ENCODE measurements around the gene DUOXA1. TPM values are rescaled to one million over a fixed set of nuclear protein-coding genes. Genes with fewer than 3 reads are reported as not detected.
"Not testable (repeated sequence)": the region's sequence is repeated elsewhere in the genome, so short reads cannot be mapped to it uniquely, and the experiment has no call there.

DUOXA1 gene
- total RNA-seq, 1 donor = 0.36 TPM

DNA sequence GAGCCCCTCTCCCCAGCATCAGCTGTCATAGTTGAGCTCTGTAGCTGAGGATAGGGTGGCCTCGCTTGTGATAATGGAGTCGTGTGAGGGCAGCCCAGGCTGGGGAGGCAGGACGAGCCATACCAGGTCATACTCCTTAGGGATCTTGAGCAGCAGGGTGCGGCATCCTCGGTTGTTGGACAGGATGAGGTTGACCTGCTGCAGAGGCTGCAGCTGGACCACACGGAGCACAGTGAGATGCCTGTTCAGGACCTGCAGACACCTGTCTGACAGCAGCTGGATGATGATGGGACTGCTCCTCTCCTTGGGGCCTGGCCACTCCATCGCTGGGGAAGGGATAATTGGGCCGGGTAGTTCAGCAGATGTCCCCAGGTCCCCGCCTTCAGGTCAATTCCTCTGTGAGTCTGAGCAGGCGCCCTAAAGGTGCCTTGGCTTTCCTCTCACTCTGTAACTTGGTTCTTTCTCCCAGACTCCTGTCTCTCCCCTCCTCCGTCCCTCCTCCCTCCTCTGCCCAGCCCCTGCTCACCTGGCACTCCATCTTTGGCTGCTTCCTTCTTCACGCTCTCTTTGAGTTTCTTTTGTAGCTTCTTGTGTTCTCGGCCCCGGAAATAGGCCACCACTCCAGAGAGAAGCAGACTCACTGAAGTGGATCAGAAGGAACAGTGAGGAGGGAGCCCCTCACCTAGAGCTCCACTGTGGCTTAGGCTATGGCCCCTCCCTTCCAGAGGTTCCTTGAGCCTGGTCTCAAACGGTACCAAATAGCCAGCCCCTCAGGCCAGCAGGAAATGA, 23.5 kb downstream of the DUOXA1 start:
- Histone ChIP-seq H3K27ac (ENCODE audit: low read depth, low read length) (no peak overlapping the region), H3K27me3 (ENCODE audit: insufficient read depth, low read length) (peaks cover 43% of the 10 kb centered on the region), H2AFZ (ENCODE audit: low read length) (no peak overlapping the region), H3K4me3 (ENCODE audit: insufficient read depth, low read length) (no peak overlapping the region), H3K9me3 (ENCODE audit: low read depth, low read length) (no peaks in the 10 kb centered on the region), H3K4me2 (ENCODE audit: insufficient read depth, low read length) (no peak overlapping the region), H3K36me3 (ENCODE audit: insufficient read depth, low read length) (no peaks in the 10 kb centered on the region), H3K4me1 (ENCODE audit: insufficient read depth, low read length) (no peaks in the 10 kb centered on the region), H4K20me1 (ENCODE audit: insufficient read depth, low read length) (no peaks in the 10 kb centered on the region), H3K79me2 (ENCODE audit: insufficient read depth, low read length) (no peaks in the 10 kb centered on the region)
- peak; percentile 85 for DNase-seq (ENCODE audit: insufficient read length, low spot score, missing footprints)
- TF ChIP-seq, protein P1, sequence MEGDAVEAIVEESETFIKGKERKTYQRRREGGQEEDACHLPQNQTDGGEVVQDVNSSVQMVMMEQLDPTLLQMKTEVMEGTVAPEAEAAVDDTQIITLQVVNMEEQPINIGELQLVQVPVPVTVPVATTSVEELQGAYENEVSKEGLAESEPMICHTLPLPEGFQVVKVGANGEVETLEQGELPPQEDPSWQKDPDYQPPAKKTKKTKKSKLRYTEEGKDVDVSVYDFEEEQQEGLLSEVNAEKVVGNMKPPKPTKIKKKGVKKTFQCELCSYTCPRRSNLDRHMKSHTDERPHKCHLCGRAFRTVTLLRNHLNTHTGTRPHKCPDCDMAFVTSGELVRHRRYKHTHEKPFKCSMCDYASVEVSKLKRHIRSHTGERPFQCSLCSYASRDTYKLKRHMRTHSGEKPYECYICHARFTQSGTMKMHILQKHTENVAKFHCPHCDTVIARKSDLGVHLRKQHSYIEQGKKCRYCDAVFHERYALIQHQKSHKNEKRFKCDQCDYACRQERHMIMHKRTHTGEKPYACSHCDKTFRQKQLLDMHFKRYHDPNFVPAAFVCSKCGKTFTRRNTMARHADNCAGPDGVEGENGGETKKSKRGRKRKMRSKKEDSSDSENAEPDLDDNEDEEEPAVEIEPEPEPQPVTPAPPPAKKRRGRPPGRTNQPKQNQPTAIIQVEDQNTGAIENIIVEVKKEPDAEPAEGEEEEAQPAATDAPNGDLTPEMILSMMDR (IDR thresholded peaks at IDR 0.05; ENCODE audit: extremely low read depth, low read depth, low read length) = no peak

DNA sequence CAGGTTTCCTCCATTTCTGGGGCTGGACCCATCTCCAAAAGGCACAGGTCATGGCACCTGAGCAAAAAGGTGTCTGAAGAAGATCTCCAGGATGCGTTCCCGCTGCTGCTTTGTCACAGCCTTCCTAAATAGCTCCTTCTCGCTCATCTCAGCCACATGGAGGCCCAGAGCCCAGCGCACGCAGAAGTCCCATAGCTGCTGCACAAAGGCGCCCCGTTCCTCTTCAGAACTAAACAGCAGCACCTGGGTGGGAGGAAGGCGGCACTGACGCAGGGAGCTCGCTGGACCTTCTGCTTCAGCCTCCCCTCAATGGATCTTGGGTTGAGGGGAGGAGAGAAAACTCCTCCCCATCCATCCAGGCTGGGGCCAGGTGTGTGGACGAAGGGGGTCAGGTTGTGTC, 24.1 kb downstream of the DUOXA1 start:
- TF ChIP-seq, protein P1 (IDR thresholded peaks at IDR 0.05; ENCODE audit: extremely low read depth, low read depth, low read length) = no peak
- Histone ChIP-seq H2AFZ (ENCODE audit: low read length) (no peak overlapping the region), H3K4me1 (ENCODE audit: insufficient read depth, low read length) (no peaks in the 10 kb centered on the region), H3K27me3 (ENCODE audit: insufficient read depth, low read length) (peaks cover 41% of the 10 kb centered on the region), H3K9me3 (ENCODE audit: low read depth, low read length) (no peaks in the 10 kb centered on the region), H3K79me2 (ENCODE audit: insufficient read depth, low read length) (no peaks in the 10 kb centered on the region), H3K4me3 (ENCODE audit: insufficient read depth, low read length) (no peak overlapping the region), H3K36me3 (ENCODE audit: insufficient read depth, low read length) (no peaks in the 10 kb centered on the region), H4K20me1 (ENCODE audit: insufficient read depth, low read length) (no peaks in the 10 kb centered on the region), H3K27ac (ENCODE audit: low read depth, low read length) (no peak overlapping the region), H3K4me2 (ENCODE audit: insufficient read depth, low read length) (no peak overlapping the region)
- DNase-seq (ENCODE audit: insufficient read length, low spot score, missing footprints) = peak; percentile 39

DNA sequence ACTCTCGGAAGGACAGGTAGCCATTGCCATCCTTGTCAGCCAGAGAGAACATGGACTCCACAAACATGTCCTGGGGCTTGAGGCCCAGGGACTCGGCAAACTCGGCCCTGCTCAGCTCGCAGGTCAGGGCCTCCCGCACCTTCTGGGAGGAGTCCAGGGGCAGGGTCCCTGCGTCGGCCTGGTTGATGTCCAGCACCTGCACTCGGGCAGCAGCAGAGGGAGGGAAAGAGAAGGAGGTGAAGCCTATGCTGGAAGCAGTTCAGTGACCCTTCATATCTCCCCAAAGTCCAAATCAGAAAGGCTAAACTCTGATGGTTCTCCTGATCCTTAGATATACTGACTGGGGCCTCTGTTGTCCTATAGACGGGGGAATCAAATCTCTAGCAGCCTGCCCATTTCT, 25.5 kb downstream of the DUOXA1 start:
- H4K20me1 ChIP-seq (ENCODE audit: insufficient read depth, low read length); H3K4me2 ChIP-seq (ENCODE audit: insufficient read depth, low read length); H2AFZ ChIP-seq (ENCODE audit: low read length); H3K4me1 ChIP-seq (ENCODE audit: insufficient read depth, low read length); H3K4me3 ChIP-seq (ENCODE audit: insufficient read depth, low read length); H3K36me3 ChIP-seq (ENCODE audit: insufficient read depth, low read length); H3K27ac ChIP-seq (ENCODE audit: low read depth, low read length); H3K9me3 ChIP-seq (ENCODE audit: low read depth, low read length); DNase-seq (ENCODE audit: insufficient read length, low spot score, missing footprints); H3K79me2 ChIP-seq (ENCODE audit: insufficient read depth, low read length): not testable (repeated sequence)
- peaks cover 27% of the 10 kb centered on the region for H3K27me3 ChIP-seq (ENCODE audit: insufficient read depth, low read length)

DNA sequence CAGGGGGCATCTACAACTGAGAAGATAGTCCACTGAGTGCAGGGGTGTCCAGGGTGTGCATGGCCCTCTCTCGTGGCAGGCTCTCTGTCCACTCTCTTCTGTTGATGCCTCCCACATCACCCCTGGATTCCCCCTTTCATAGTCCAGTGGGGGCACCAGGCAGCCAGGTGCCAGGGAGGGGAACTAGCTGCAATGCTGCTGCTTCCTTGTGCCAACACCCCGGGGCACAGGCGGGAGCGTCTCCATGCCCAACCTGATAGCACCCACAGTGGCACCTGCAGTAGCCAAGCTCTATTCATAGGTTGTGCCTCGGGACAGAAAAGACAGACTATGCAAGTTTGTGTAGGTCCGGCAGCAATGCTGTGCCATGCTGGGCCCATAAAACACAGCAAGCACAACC, 27.5 kb downstream of the DUOXA1 start:
- peaks cover 23% of the 10 kb centered on the region for H3K27me3 ChIP-seq (ENCODE audit: insufficient read depth, low read length)
- no peaks in the 10 kb centered on the region for H3K4me1 ChIP-seq (ENCODE audit: insufficient read depth, low read length)
- TF ChIP-seq, protein P1 (IDR thresholded peaks at IDR 0.05; ENCODE audit: extremely low read depth, low read depth, low read length) = no peak

More for the DNA sequence above, 27.5 kb downstream of the DUOXA1 start:
- no peak overlapping the region for H3K4me2 ChIP-seq (ENCODE audit: insufficient read depth, low read length)
- no peak overlapping the region for H3K27ac ChIP-seq (ENCODE audit: low read depth, low read length)
- H3K36me3 ChIP-seq (ENCODE audit: insufficient read depth, low read length) = no peaks in the 10 kb centered on the region
- no peak for DNase-seq (ENCODE audit: insufficient read length, low spot score, missing footprints)
- H3K9me3 ChIP-seq (ENCODE audit: low read depth, low read length) = no peaks in the 10 kb centered on the region
- H3K4me3 ChIP-seq (ENCODE audit: insufficient read depth, low read length) = no peak overlapping the region
- H2AFZ ChIP-seq (ENCODE audit: low read length) = no peak overlapping the region
- H3K79me2 ChIP-seq (ENCODE audit: insufficient read depth, low read length) = no peaks in the 10 kb centered on the region
- no peaks in the 10 kb centered on the region for H4K20me1 ChIP-seq (ENCODE audit: insufficient read depth, low read length)
